ENCODE data around the gene MCTP1.

DNA sequence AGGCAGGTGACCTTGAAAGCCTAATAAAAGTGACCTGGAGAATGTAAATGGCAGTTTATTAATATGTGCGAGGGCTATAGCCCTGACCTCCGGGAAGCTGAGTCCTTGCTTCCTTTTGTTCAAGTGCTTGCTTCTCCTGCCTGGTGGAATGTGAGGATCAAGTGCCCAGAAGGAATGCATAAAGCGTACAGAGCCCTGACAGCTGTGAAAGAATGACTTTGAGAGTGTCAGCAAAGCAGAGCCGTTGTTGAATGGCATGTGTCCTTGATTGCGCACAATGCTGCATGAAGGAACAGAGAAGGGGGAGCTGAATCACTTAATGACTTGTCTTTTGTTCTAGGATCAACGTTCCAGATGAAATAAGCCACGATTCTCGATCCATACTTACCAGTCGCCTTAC lies 533.4 kb downstream of the MCTP1 start:
- TF ChIP-seq, protein P1, sequence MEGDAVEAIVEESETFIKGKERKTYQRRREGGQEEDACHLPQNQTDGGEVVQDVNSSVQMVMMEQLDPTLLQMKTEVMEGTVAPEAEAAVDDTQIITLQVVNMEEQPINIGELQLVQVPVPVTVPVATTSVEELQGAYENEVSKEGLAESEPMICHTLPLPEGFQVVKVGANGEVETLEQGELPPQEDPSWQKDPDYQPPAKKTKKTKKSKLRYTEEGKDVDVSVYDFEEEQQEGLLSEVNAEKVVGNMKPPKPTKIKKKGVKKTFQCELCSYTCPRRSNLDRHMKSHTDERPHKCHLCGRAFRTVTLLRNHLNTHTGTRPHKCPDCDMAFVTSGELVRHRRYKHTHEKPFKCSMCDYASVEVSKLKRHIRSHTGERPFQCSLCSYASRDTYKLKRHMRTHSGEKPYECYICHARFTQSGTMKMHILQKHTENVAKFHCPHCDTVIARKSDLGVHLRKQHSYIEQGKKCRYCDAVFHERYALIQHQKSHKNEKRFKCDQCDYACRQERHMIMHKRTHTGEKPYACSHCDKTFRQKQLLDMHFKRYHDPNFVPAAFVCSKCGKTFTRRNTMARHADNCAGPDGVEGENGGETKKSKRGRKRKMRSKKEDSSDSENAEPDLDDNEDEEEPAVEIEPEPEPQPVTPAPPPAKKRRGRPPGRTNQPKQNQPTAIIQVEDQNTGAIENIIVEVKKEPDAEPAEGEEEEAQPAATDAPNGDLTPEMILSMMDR (IDR thresholded peaks at IDR 0.05), result no peak
- no peak for TF ChIP-seq POLR2A (IDR thresholded peaks at IDR 0.05)
